K562 (cell line): Measurements from ENCODE around the gene FKBP3. TPM values are rescaled to one million over a fixed set of nuclear protein-coding genes. Genes with fewer than 3 reads are reported as not detected.

Source experiments
- ATAC-seq: fragments of 200-7000 bp; cut with Tn5 transposase; 3 replicates; pipeline ENCODE4 v1.9.1; 2020; ENCODE audit warnings: moderate library complexity
- Bru-seq: library from RNA; stranded (reverse); fragments of 400-500 nt; gene quantifications from one replicate; lab custom pipeline; 2021; lab: Mats Ljungman, UMichigan
- BruChase-seq, 2 experiments: library from RNA; stranded (reverse); fragments of 400-500 nt; gene quantifications; one replicate each; lab custom pipeline; 2021; lab: Mats Ljungman, UMichigan
- BruUV-seq: library from RNA; stranded (reverse); fragments of 400-500 nt; replicated peaks from 2 replicates; lab custom pipeline; 2021; lab: Mats Ljungman, UMichigan
- CTCF ChIA-PET: fragments of 300-600 bp; formaldehyde crosslinking; extraction: SDS; loops from one replicate; lab custom pipeline; 2021; ENCODE audit warnings: low intra/inter-chr PET ratio; lab: Yijun Ruan, JAX
- POLR2A ChIA-PET: fragments of 300-600, 350-650 bp; sonication (Branson Sonifier 250); formaldehyde crosslinking; extraction: SDS; loops from one replicate; lab custom pipeline; 2021; ENCODE audit warnings: antibody characterized with exemption, inconsistent platforms; lab: Yijun Ruan, JAX
- DNase-seq, 4 experiments: peaks; one replicate each; pipeline versions ENCODE4 v3.0.0 to v3.0.0-alpha.2; 2011 to 2018; ENCODE audit warnings: low spot score in 3 of 4, mixed read lengths in 3 of 4; ENCODE audit errors: extremely low read depth in 1 of 4
- FAIRE-seq: peaks from 2 replicates; lab custom pipeline; 2011; peaks lifted over from hg19 to GRCh38; lab: Jason Lieb, UNC
- H2AFZ ChIP-seq: 2 replicates; pipeline ENCODE4 v1.6.0; 2011; ENCODE audit warnings: low read depth, low read length, control low read depth, inconsistent platforms
- H3K27ac ChIP-seq: fragments of 200-600 bp; 3 replicates; pipeline ENCODE4 v1.8.0; 2011; ENCODE audit warnings: low read depth, mild to moderate bottlenecking, control low read depth, inconsistent platforms, low read length, moderate library complexity, mixed read lengths; ENCODE audit errors: extremely low read depth
- H3K27me3 ChIP-seq, 2 experiments: fragments of 300-600 bp in 1 of 2; 2 replicates in 1 of 2; 3 replicates in 1 of 2; pipeline versions ENCODE4 v1.6.0 to v1.8.0; 2011; ENCODE audit warnings: inconsistent platforms in 2 of 2, low read length in 2 of 2, mild to moderate bottlenecking in 1 of 2, mixed read lengths in 1 of 2, moderate library complexity in 1 of 2; ENCODE audit not compliant: control insufficient read depth in 2 of 2, insufficient read depth in 2 of 2
- H3K36me3 ChIP-seq: fragments of 300-600 bp; 3 replicates; pipeline ENCODE4 v1.8.0; 2011; ENCODE audit warnings: mild to moderate bottlenecking, low read length, inconsistent platforms; ENCODE audit not compliant: control insufficient read depth, insufficient read depth
- H3K4me1 ChIP-seq, 2 experiments: fragments of 200-600 bp in 1 of 2; replicated peaks in 1 of 2; 2 replicates in 1 of 2; 3 replicates in 1 of 2; pipeline versions ENCODE4 v1.5.1 to v1.8.0; 2011; ENCODE audit warnings: inconsistent platforms in 2 of 2, low read length in 2 of 2, mild to moderate bottlenecking in 1 of 2, mixed read lengths in 1 of 2, moderate library complexity in 1 of 2; ENCODE audit not compliant: control insufficient read depth in 2 of 2, insufficient read depth in 2 of 2
- H3K4me2 ChIP-seq: 2 replicates; pipeline ENCODE4 v1.6.1; 2011; ENCODE audit warnings: low read length, control low read depth, inconsistent platforms, mixed read lengths; ENCODE audit not compliant: insufficient read depth
- H3K4me3 ChIP-seq: fragments of 200-600 bp; sonication (generic), shearing (Covaris generic); 2 replicates; pipeline ENCODE4 v1.5.1; 2016; ENCODE audit warnings: control low read depth, inconsistent platforms
- H3K79me2 ChIP-seq: fragments of 200-600 bp; 3 replicates; pipeline ENCODE4 v1.8.0; 2011; ENCODE audit warnings: low read length, inconsistent platforms; ENCODE audit not compliant: control insufficient read depth, insufficient read depth
- H3K9ac ChIP-seq, 2 experiments: 2 replicates each; pipeline versions ENCODE4 v1.6.0 to v1.6.1; 2011; ENCODE audit warnings: low read depth in 2 of 2, low read length in 2 of 2, control low read depth in 1 of 2, inconsistent platforms in 1 of 2, mild to moderate bottlenecking in 1 of 2, mixed read lengths in 1 of 2; ENCODE audit not compliant: insufficient read depth in 1 of 2
- H3K9me1 ChIP-seq: one replicate; pipeline ENCODE4 v1.6.0; 2011; ENCODE audit warnings: inconsistent platforms, mild to moderate bottlenecking, low read length, moderate library complexity; ENCODE audit not compliant: control insufficient read depth, insufficient read depth
- H3K9me3 ChIP-seq: replicated peaks from 2 replicates; pipeline ENCODE4 v1.5.1; 2011; ENCODE audit warnings: low read depth, low read length, inconsistent platforms; ENCODE audit not compliant: control insufficient read depth, insufficient read depth
- H4K20me1 ChIP-seq: replicated peaks from 2 replicates; pipeline ENCODE4 v1.6.1; 2011; ENCODE audit warnings: low read length, inconsistent platforms, mixed read lengths; ENCODE audit not compliant: control insufficient read depth, insufficient read depth
- CC2D1A ChIP-seq: fragments of 450-650 bp; IDR thresholded peaks from 2 replicates; pipeline ENCODE4 v1.6.1; 2017; ENCODE audit warnings: mild to moderate bottlenecking
- CGGBP1 ChIP-seq: fragments of 250-450 bp; sonication (Bioruptor Pico); IDR thresholded peaks from 2 replicates; pipeline ENCODE4 v1.9.0; 2021; ENCODE audit warnings: mild to moderate bottlenecking
- CXXC5 ChIP-seq: fragments of 250-450 bp; sonication (Bioruptor Pico); IDR thresholded peaks from 2 replicates; pipeline ENCODE4 v1.8.0; 2022; ENCODE audit warnings: inconsistent platforms, mild to moderate bottlenecking, moderate library complexity
- GABPB1 ChIP-seq: sonication (generic); formaldehyde crosslinking; IDR thresholded peaks from 2 replicates; pipeline ENCODE4 v1.8.0; 2022; ENCODE audit warnings: mild to moderate bottlenecking, missing genetic modification reagents
- MEIS2 ChIP-seq: fragments of 450-650 bp; IDR thresholded peaks from 2 replicates; pipeline ENCODE4 v1.6.1; 2014; ENCODE audit warnings: mild to moderate bottlenecking; ENCODE audit not compliant: partially characterized antibody
- NFYB ChIP-seq: IDR thresholded peaks from 2 replicates; pipeline ENCODE4 v1.6.1; 2011; ENCODE audit warnings: mild to moderate bottlenecking, moderate library complexity; ENCODE audit not compliant: insufficient read length; ENCODE audit errors: extremely low read depth
- RBBP5 ChIP-seq: fragments of 200-600 bp; sonication (generic); IDR thresholded peaks from 2 replicates; pipeline ENCODE4 v1.6.1; 2012; ENCODE audit warnings: borderline replicate concordance, mild to moderate bottlenecking, low read length, control low read depth, inconsistent platforms; ENCODE audit not compliant: insufficient read depth, poor library complexity, severe bottlenecking
- TRIM28 ChIP-seq: fragments of 450-650 bp; IDR thresholded peaks from 2 replicates; pipeline ENCODE4 v1.6.1; 2017
- ZBTB17 ChIP-seq: fragments of 450-650 bp; formaldehyde crosslinking; IDR thresholded peaks from 2 replicates; pipeline ENCODE4 v1.4.0; 2020; ENCODE audit warnings: mild to moderate bottlenecking
- ZNF695 ChIP-seq: fragments of 450-650 bp; formaldehyde crosslinking; IDR thresholded peaks from 2 replicates; pipeline ENCODE4 v1.4.0; 2020; ENCODE audit warnings: mild to moderate bottlenecking, moderate library complexity
- ZZZ3 ChIP-seq: fragments of 450-650 bp; IDR thresholded peaks from 2 replicates; pipeline ENCODE4 v1.6.1; 2016; ENCODE audit warnings: antibody characterized with exemption, mild to moderate bottlenecking, moderate library complexity
- WGBS: fragments of 100-300 bp; shearing (Covaris generic); methylation state at CpG from one replicate; pipeline ENCODE4 v1.1.6; 2016; ENCODE audit warnings: low coverage, mixed read lengths; ENCODE audit not compliant: insufficient coverage; ENCODE audit errors: missing lambda C conversion rate; 5-methylcytosine and 5-hydroxymethylcytosine counted together
- in situ Hi-C: fragments of 300-500 bp; cut with MboI; formaldehyde crosslinking; loops from 4 replicates; pipeline ENCODE4 v1.15.0; 2018; ENCODE audit warnings: inconsistent platforms, mixed read lengths
- intact Hi-C: fragments of 100-400 bp; cut with micrococcal nuclease; formaldehyde crosslinking; loops from 2 replicates; pipeline ENCODE4 v1.14.2; 2022
- long read RNA-seq, 3 experiments: library from polyadenylated mRNA in 2 of 3; library from RNA in 1 of 3; unstranded in 2 of 3; stranded (forward) in 1 of 3; transcript quantifications; one replicate each; pipeline ENCODE4 v2.0.0, GENCODE V29; 2019 to 2022
- polyA minus RNA-seq, 3 experiments: library from RNA; depleted of rRNA, polyadenylated mRNA; stranded (reverse); fragments of >200 nt; gene quantifications; 2 replicates each; pipeline ENCODE4 v1.2.3, GENCODE V29; 2011
- polyA plus RNA-seq, 8 experiments: library from polyadenylated mRNA; depleted of rRNA in 4 of 8; stranded (reverse) in 5 of 8; unstranded in 3 of 8; fragments of >200 nt; fragmentation: Nextera tagmentation in 2 of 8; fragmentation: Illumina TruSeq in 1 of 8; extraction: Ambion mirVana in 2 of 8; extraction: Trizol in 1 of 8; gene quantifications; 2 replicates each; pipeline versions ENCODE4 v1.2.1 to v1.2.3, GENCODE V29; 2011 to 2014; ENCODE audit warnings: inconsistent platforms in 1 of 8, missing spikeins in 1 of 8
- total RNA-seq, 7 experiments: library from RNA; depleted of rRNA in 6 of 7; stranded (reverse); fragments of >200 nt in 6 of 7; fragmentation: Illumina TruSeq in 2 of 7; extraction: Trizol in 2 of 7; gene quantifications; 2 replicates each; pipeline versions ENCODE4 v1.2.1 to v1.2.3, GENCODE V29; 2011 to 2021; ENCODE audit warnings: low replicate concordance in 1 of 7

FKBP3 gene
- 9.9 and 32.9 TPM in 2 replicates for total RNA-seq (2011; cell fraction: chromatin; rRNA removed; ENCODE audit: low replicate concordance)
- total RNA-seq (2011; cell fraction: nucleolus; rRNA removed): 8.2 TPM in 2 replicates
- total RNA-seq (2011; cell fraction: nucleoplasm; rRNA removed): 17.8 and 21.4 TPM in 2 replicates
- total RNA-seq (2014; rRNA removed) (43.6 and 48.2 TPM in 2 replicates), total RNA-seq (2014; rRNA removed; fragmentation: Illumina TruSeq; extraction: Trizol) (44.5 and 55.6 TPM in 2 replicates), total RNA-seq (2015; rRNA removed; fragmentation: Illumina TruSeq; extraction: Trizol) (48.2 and 54.2 TPM in 2 replicates), total RNA-seq (2021) (53.1 and 56.5 TPM in 2 replicates), polyA plus RNA-seq (2011; rRNA removed) (44.1 and 65.2 TPM in 2 replicates), polyA plus RNA-seq (2014; fragmentation: Illumina TruSeq; extraction: Trizol) (85.5 and 88.0 TPM in 2 replicates), polyA plus RNA-seq (2014; fragmentation: Nextera tagmentation; extraction: Ambion mirVana) (10 to 100 TPM; 84.3 to 88.6 TPM), polyA plus RNA-seq (2014; rRNA removed) (107 and 112 TPM in 2 replicates), polyA minus RNA-seq (2011; rRNA and poly(A)+ RNA removed) (18.3 and 24.1 TPM in 2 replicates), Bru-seq, nascent RNA (percentile 73 among the genes with signal in this experiment), BruChase-seq, experiment 1, labeled RNA remaining after a 2-hour chase (percentile 74 among the genes with signal in this experiment), BruChase-seq, experiment 2, labeled RNA remaining after a 6-hour chase (percentile 78 among the genes with signal in this experiment)
- polyA plus RNA-seq (2011; cell fraction: cytosol; rRNA removed): 5.2 and 13.1 TPM in 2 replicates
- polyA plus RNA-seq (2011; cell fraction: nucleus; rRNA removed): 12.7 and 18.0 TPM in 2 replicates
- polyA plus RNA-seq (2012): 59.1 and 85.1 TPM in 2 replicates
- polyA minus RNA-seq (2011; cell fraction: cytosol; rRNA and poly(A)+ RNA removed): 6.1 and 9.2 TPM in 2 replicates
- 10.5 and 15.4 TPM in 2 replicates for polyA minus RNA-seq (2011; cell fraction: nucleus; rRNA and poly(A)+ RNA removed)
- long read RNA-seq, experiment 1, transcript FKBP3-202 (7 exons, 1,346 nt): major isoform, 101 of 127 reads
- long read RNA-seq, experiment 1, partial matches to known transcripts: 14 of 127 reads
- long read RNA-seq, experiment 1, other reads (novel, unspliced or antisense): 10 of 127 reads
- long read RNA-seq, experiment 2, transcript FKBP3-202 (7 exons, 1,346 nt): major isoform, 82 of 108 reads
- long read RNA-seq, experiment 2, partial matches to known transcripts: 16 of 108 reads
- long read RNA-seq, experiment 2, other reads (novel, unspliced or antisense): 10 of 108 reads
- long read RNA-seq, experiment 3, transcript FKBP3-202 (7 exons, 1,346 nt): major isoform, 24 of 49 reads
- long read RNA-seq, experiment 3, partial matches to known transcripts: 22 of 49 reads
- long read RNA-seq, experiment 3, other reads (novel, unspliced or antisense): 3 of 49 reads

GRCh38 chr14:45134051-45134958 is at the start of gene FKBP3:
TSS of gene FKBP3 (minus strand) at chr14:45134481. CDS start at chr14:45134456, 25 bp downstream.
- H3K9me3 ChIP-seq: no peaks in the 10 kb centered on the region
- H3K27me3 ChIP-seq: no peaks in the 10 kb centered on the region
- H3K9ac ChIP-seq: peak within 1 kb of the TSS; percentile 84 to 95
- WGBS: under 1% methylated on average over 35 of the region's 53 CpGs
- in situ Hi-C loops: no loop called here
- peak within 1 kb of the TSS; percentile 95 for H3K4me2 ChIP-seq
- H3K4me3 ChIP-seq: peak within 1 kb of the TSS; percentile 91
- 0 out of 2 replicates have a peak, but pooled peaks cover 5% of the 10 kb centered on the region for H4K20me1 ChIP-seq
- ChIA-PET CTCF (no interaction called here), POLR2A (interaction anchor here (0.9 to 1.7 kb wide), 5 partner anchors 15 to 50 kb away, joined by 3 to 5 read pairs (median 3); partner anchors contain the start of gene PRPF39)
- peak; percentile 91 to 96 (median 92) for DNase-seq
- peak; percentile 89 for ATAC-seq
- peaks cover 74% of the 10 kb centered on the region for H3K79me2 ChIP-seq
- FAIRE-seq: peak; percentile 95
- H3K9me1 ChIP-seq: no peaks in the 10 kb centered on the region
- H3K27ac ChIP-seq: peak within 1 kb of the TSS; percentile 88
- peak within 1 kb of the TSS; percentile 98 for H2AFZ ChIP-seq
- BruUV-seq: no TSS peak
- H3K36me3 ChIP-seq: peaks cover 4% of the 10 kb centered on the region; the same call in 1 of the 3 replicates
- intact Hi-C loops: loop anchor here (2.0 kb wide), 2 partner anchors 118 to 174 kb away; partner anchors contain the start of genes KLHL28 and MIS18BP1
- no peaks in the 10 kb centered on the region; a peak in 2 of 5 replicates for H3K4me1 ChIP-seq
- TF ChIP-seq CGGBP1: no peak
- peak; percentile 70 for TF ChIP-seq RBBP5
- TF ChIP-seq MEIS2: peak; percentile 6
- TF ChIP-seq TRIM28: no peak
- TF ChIP-seq NFYB: peak; percentile 77
- peak; percentile 85 for TF ChIP-seq ZBTB17 (CRISPR knock-in tag)
- TF ChIP-seq ZZZ3: no peak
- TF ChIP-seq ZNF695 (CRISPR knock-in tag): no peak
- TF ChIP-seq CXXC5 (CRISPR knock-in tag): peak; percentile 85
- TF ChIP-seq CC2D1A: peak; percentile 60; the same call in 1 of the 2 replicates
- peak; percentile 68 for TF ChIP-seq GABPB1 (CRISPR knock-in tag)
